ENCODE measurements around the gene RAPGEF5.

- TF ChIP-seq POLR2A (IDR thresholded peaks at IDR 0.05): no peak
- TF ChIP-seq CTCF (IDR thresholded peaks at IDR 0.05 in 4 of 5, conservative IDR thresholded peaks at IDR 0.05 in 1 of 5): no peak
These were observed 51.2 kb downstream of the RAPGEF5 start for GRCh38 chr7:22305706-22306105.

All from gastrocnemius medialis (tissue), 4 donors.